Measurements from ENCODE around the gene TRIM37.

Gene TRIM37

DNA sequence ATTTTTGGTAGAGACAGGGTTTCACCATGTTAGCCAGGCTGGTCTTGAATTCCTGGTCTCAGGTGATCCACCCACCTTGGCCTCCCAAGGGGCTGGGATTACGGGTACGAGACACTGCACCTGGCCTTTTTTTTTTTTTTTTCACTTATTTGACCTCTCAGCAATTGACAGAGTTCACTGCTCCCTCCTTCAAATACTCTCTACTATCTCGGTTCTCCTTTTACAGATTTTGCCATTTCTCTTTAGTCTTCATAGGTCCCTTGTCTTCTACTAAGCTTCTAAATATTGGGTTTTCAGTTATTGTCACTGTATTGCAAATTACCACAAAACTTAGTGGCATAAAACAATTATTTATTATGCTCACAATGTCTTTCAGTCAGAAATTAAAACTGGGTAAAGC, 159.3 kb downstream of the TRIM37 start:
- DNase-seq (ENCODE audit: low read depth, low spot score): no peak

DNA sequence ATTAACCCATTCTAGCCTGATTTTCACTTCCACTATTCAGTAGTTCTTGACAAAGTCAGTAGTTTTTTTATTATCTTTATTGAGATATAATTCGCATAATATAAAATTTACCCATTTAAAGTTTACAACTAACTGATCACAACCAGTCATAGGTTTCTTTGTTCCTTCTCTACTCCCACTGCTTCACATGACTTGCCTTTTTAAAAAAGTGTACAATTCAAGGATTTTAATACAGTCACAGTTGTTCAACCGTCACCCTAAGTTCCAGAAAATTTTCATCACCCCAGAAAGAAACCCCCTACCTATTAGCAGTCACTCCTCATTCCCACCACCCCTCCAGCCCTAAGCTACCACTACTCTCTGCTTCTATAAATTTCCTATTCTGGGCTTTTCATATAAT, 162.5 kb downstream of the TRIM37 start:
- DNase-seq (ENCODE audit: low read depth, low spot score): no peak

DNA sequence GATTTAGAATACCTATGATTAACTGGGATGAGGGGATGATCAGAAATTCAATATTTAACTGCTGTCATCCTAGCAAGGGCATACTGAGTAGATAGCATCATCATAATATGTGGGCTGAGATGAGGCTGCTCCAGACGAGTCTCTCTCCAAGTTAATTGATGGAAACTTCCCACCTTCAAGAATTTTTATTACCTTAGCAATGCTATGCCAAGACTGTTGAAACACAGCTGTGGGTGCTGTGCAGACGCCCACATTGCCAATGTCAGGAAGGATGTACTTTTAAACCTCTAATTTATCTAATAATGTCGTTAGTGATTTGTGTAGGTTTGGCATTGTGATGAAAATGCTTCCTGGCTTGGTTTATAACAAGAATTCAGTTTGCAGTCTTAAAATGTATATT, 170.4 kb downstream of the TRIM37 start:
- DNase-seq (ENCODE audit: low read depth, low spot score): no peak

DNA sequence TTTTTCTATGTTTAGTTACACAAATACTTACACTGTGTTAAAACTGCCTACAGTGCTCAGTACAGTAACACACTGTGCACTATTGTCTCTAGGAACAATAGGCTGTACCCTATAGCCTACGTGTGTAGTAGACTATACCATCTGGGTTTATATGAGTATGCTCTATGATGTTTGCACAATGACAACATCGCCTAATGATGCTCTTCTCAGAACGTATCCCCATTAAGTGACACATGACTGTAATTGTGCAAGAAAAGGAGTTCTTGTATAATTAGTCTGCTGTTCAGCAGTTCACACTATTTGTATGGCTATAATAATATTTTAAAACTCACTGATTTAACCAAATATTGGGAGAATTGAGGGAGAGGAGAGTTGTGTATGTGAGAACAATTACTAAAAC, 173.7 kb downstream of the TRIM37 start:
- no peak for DNase-seq (ENCODE audit: low read depth, low spot score)
